Measurements from ENCODE around the gene CGB5. TPM values are rescaled to one million over a fixed set of nuclear protein-coding genes. Genes with fewer than 3 reads are reported as not detected.
"Not testable (repeated sequence)": the region's sequence is repeated elsewhere in the genome, so short reads cannot be mapped to it uniquely, and the experiment has no call there.

CGB5 gene
- total RNA-seq, 2 experiments from 2014 or later: not detected

- Mint-ChIP-seq H3K9me3 (no peaks in the 10 kb centered on the region), H3K27ac (no peak overlapping the region), H3K27me3 (peaks cover 5% of the 10 kb centered on the region), H3K4me3 (peak overlapping the region; percentile 82), H3K36me3 (ENCODE audit: low read depth) (peaks cover 19% of the 10 kb centered on the region), H3K4me1 (ENCODE audit: low read depth) (peaks cover 24% of the 10 kb centered on the region)
- TF ChIP-seq, protein P1, sequence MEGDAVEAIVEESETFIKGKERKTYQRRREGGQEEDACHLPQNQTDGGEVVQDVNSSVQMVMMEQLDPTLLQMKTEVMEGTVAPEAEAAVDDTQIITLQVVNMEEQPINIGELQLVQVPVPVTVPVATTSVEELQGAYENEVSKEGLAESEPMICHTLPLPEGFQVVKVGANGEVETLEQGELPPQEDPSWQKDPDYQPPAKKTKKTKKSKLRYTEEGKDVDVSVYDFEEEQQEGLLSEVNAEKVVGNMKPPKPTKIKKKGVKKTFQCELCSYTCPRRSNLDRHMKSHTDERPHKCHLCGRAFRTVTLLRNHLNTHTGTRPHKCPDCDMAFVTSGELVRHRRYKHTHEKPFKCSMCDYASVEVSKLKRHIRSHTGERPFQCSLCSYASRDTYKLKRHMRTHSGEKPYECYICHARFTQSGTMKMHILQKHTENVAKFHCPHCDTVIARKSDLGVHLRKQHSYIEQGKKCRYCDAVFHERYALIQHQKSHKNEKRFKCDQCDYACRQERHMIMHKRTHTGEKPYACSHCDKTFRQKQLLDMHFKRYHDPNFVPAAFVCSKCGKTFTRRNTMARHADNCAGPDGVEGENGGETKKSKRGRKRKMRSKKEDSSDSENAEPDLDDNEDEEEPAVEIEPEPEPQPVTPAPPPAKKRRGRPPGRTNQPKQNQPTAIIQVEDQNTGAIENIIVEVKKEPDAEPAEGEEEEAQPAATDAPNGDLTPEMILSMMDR (IDR thresholded peaks at IDR 0.05): no peak
- Histone ChIP-seq H3K9me3 (ENCODE audit: control insufficient read depth in 1 of 2, insufficient read depth in 1 of 2, low read length in 2 of 2) (no peaks in the 10 kb centered on the region), H3K4me3 (ENCODE audit: low read length) (no peak overlapping the region), H3K4me1 (ENCODE audit: insufficient read depth, low read length) (peaks cover 37% of the 10 kb centered on the region), H3K27ac (ENCODE audit: low read depth in 1 of 2, low read length in 2 of 2) (no peak overlapping the region), H3K36me3 (ENCODE audit: insufficient read depth, low read length) (peaks cover 6% of the 10 kb centered on the region), H3K27me3 (ENCODE audit: control insufficient read depth in 1 of 2, insufficient read depth in 2 of 2, low read length in 2 of 2) (peaks cover 0 to 4% of the 10 kb centered on the region in 2 experiments)
- POLR2A ChIA-PET: no interaction called here
- DNase-seq (no peak), ATAC-seq (ENCODE audit: poor library complexity) (no peak)
- CTCF ChIA-PET: no interaction called here
- intact Hi-C loops (cut with DNase I, micrococcal nuclease): loop anchor here in 1 of 2 experiments (5.0 kb wide), 1 partner anchor 41 kb away; the partner anchor contains the start of gene CGB7
Measured at GRCh38 chr19:49016067-49016839, 27.4 kb upstream of the CGB5 start.

DNA sequence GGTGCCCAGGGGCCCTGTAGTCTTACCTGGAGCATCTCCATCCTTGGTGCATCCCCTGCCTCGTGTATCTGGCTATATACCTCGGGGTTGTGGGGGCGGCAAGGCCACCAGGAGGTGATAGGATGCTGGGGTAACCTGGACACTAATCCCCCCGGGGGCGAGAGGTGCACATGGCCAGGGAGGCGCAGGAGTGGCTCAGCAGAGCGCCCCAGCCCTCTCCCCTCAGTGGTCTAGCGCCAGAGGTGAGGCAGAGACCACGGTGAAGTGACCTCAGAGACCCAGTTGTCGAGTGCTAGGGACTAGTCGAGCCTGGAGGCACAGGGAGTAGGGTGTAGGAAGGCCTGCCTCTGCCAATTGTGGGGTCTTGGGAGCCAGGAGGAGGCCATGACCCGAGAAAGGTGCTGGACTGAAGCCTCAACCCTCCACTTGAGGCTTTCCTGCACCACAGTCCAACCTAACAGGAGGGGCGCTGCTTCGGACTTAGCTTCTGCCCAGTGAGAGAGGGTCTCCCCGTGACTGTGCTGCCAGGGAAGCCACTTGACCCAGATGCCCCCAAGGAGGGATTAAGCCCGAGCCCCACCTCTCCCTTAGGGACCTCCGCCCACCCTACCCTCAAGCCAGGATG lies 26.5 kb upstream of the CGB5 start, which contains the start of gene LHB:
Gene LHB (minus strand): TSS at position 51 of the 625 bp plus-strand sequence. CDS start 10 bp downstream, at position 41.
- Histone ChIP-seq H3K27ac (ENCODE audit: low read depth in 1 of 2, low read length in 2 of 2) (peak within 1 kb of the TSS in 1 of 2 donors; percentile 29), H3K4me3 (ENCODE audit: low read length) (peak within 1 kb of the TSS; percentile 63), H3K9me3 (ENCODE audit: control insufficient read depth in 1 of 2, insufficient read depth in 1 of 2, low read length in 2 of 2) (no peaks in the 10 kb centered on the region), H3K36me3 (ENCODE audit: insufficient read depth, low read length) (peaks cover 3% of the 10 kb centered on the region), H3K27me3 (ENCODE audit: control insufficient read depth in 1 of 2, insufficient read depth in 2 of 2, low read length in 2 of 2) (peaks cover 0 to 4% of the 10 kb centered on the region in 2 experiments), H3K4me1 (ENCODE audit: insufficient read depth, low read length) (peaks cover 40% of the 10 kb centered on the region)
- intact Hi-C loops (cut with DNase I, micrococcal nuclease): loop anchor here in 1 of 2 experiments (5.0 kb wide), 1 partner anchor 40 kb away; the partner anchor contains the start of gene CGB7
- ChIA-PET CTCF (interaction anchor here (0.6 to 1.5 kb wide), 8 partner anchors 9 to 141 kb away, joined by 3 to 14 read pairs (median 3); partner anchors contain the start of genes GYS1 and RUVBL2), POLR2A (interaction anchor here (1.2 to 3.2 kb wide), 4 partner anchors 17 to 97 kb away, joined by 4 to 15 read pairs (median 5); partner anchors contain the start of genes FTL, GYS1, LIN7B and RUVBL2)
- Mint-ChIP-seq H3K27me3 (peaks cover 5% of the 10 kb centered on the region), H3K27ac (no peak within 1 kb of the TSS), H3K4me1 (ENCODE audit: low read depth) (peaks cover 25% of the 10 kb centered on the region), H3K4me3 (peak within 1 kb of the TSS; percentile 90), H3K9me3 (no peaks in the 10 kb centered on the region), H3K36me3 (ENCODE audit: low read depth) (peaks cover 12% of the 10 kb centered on the region)
- TF ChIP-seq, protein P1 (IDR thresholded peaks at IDR 0.05): no peak
- no peak for ATAC-seq (ENCODE audit: poor library complexity)
- DNase-seq: no peak

- no peaks in the 10 kb centered on the region for H3K9me3 Mint-ChIP-seq
- H3K4me3 Mint-ChIP-seq: peak overlapping the region; percentile 90
- H3K27me3 Mint-ChIP-seq: peaks cover 5% of the 10 kb centered on the region
- H3K9me3 ChIP-seq (ENCODE audit: control insufficient read depth in 1 of 2, insufficient read depth in 1 of 2, low read length in 2 of 2): no peaks in the 10 kb centered on the region
- peak overlapping the region; percentile 63 for H3K4me3 ChIP-seq (ENCODE audit: low read length)
- peak; percentile 86 for ATAC-seq (ENCODE audit: poor library complexity)
- H3K27ac ChIP-seq (ENCODE audit: low read depth in 1 of 2, low read length in 2 of 2): peak overlapping the region in 1 of 2 donors; percentile 29
- peaks cover 5% of the 10 kb centered on the region for H3K36me3 Mint-ChIP-seq (ENCODE audit: low read depth)
- peak; percentile 48 to 84 (median 64) for DNase-seq
- peaks cover 40% of the 10 kb centered on the region for H3K4me1 ChIP-seq (ENCODE audit: insufficient read depth, low read length)
- peaks cover 0 to 4% of the 10 kb centered on the region in 2 experiments for H3K27me3 ChIP-seq (ENCODE audit: control insufficient read depth in 1 of 2, insufficient read depth in 2 of 2, low read length in 2 of 2)
- H3K4me1 Mint-ChIP-seq (ENCODE audit: low read depth): peaks cover 25% of the 10 kb centered on the region
- ChIA-PET CTCF (interaction anchor here (0.6 to 1.5 kb wide), 8 partner anchors 9 to 142 kb away, joined by 3 to 14 read pairs (median 3); partner anchors contain the start of genes GYS1 and RUVBL2), POLR2A (interaction anchor here (1.2 to 3.2 kb wide), 4 partner anchors 18 to 96 kb away, joined by 4 to 15 read pairs (median 5); partner anchors contain the start of genes FTL, GYS1, LIN7B and RUVBL2)
- H3K36me3 ChIP-seq (ENCODE audit: insufficient read depth, low read length): no peaks in the 10 kb centered on the region
- TF ChIP-seq, protein P1 (IDR thresholded peaks at IDR 0.05): peak; percentile 78
- intact Hi-C loops (cut with DNase I, micrococcal nuclease): loop anchor here in 1 of 2 experiments (2.0 to 5.0 kb wide), 2 partner anchors 25 to 39 kb away; partner anchors contain the start of genes CGB7, GYS1 and RUVBL2
- no peak overlapping the region for H3K27ac Mint-ChIP-seq
Measured at GRCh38 chr19:49017666-49018351, 25.8 kb upstream of the CGB5 start.

DNA sequence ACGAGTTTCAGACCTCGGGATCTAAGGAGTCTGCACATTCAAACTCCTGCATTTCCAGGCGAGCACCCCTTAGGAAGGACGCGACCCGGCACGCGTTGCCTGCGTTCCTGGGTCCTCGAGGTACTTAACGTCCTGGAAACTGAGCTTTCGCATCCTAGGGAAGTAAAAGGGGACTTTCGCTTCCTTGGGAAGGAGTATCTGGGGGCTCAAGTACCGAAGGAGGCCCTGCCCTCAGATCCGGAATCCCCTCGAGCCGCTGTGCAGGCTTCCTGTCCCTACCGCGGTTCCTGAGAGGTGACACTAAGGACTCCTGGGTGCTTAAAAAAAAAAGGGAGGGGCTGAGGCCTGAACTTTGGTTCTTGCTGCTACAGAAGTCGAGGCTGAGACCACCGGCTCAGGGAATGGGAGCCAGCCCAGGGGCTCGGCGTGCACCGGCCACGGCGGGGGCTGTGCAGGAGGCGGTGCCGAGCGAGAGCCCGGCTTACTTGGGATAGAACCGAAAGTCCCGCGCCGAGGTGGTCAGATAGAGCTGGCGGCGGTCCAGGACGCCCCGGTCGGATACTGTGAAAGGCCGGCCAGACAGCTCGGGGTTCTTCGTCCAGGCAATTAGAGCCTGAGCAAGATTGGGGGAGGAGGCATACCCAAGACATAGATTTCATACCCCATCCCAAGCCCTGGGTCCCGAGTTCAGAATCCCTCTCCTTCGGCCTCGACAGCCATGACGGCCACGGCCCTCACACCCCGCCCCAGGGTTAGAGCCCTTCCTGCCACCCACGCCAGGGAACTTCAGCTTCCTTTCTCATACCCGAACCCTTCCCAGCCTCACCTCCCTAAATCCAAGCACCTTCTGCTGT lies 25.0 kb upstream of the CGB5 start:
- peak overlapping the region; percentile 38 for H3K27ac Mint-ChIP-seq
- Histone ChIP-seq H3K4me3 (ENCODE audit: low read length) (peak overlapping the region; percentile 63), H3K4me1 (ENCODE audit: insufficient read depth, low read length) (peaks cover 40% of the 10 kb centered on the region)
- H3K9me3 Mint-ChIP-seq; H3K9me3 ChIP-seq (ENCODE audit: control insufficient read depth in 1 of 2, insufficient read depth in 1 of 2, low read length in 2 of 2); H3K36me3 ChIP-seq (ENCODE audit: insufficient read depth, low read length); H3K27me3 Mint-ChIP-seq; H3K27me3 ChIP-seq (ENCODE audit: control insufficient read depth in 1 of 2, insufficient read depth in 2 of 2, low read length in 2 of 2); H3K36me3 Mint-ChIP-seq (ENCODE audit: low read depth); H3K27ac ChIP-seq (ENCODE audit: low read depth in 1 of 2, low read length in 2 of 2): not testable (repeated sequence)
- H3K4me3 Mint-ChIP-seq: peak overlapping the region; percentile 90
- intact Hi-C loops (cut with DNase I, micrococcal nuclease): loop anchor here in 1 of 2 experiments (2.0 to 5.0 kb wide), 2 partner anchors 26 to 39 kb away; partner anchors contain the start of genes CGB7, GYS1 and RUVBL2
- POLR2A ChIA-PET: interaction anchor here (0.8 to 3.2 kb wide), 6 partner anchors 18 to 96 kb away, joined by 3 to 15 read pairs (median 4); partner anchors contain the start of genes FTL, GYS1, LIN7B and RUVBL2
- CTCF ChIA-PET: interaction anchor here (1.2 to 1.5 kb wide), 5 partner anchors 19 to 176 kb away, joined by 3 to 14 read pairs (median 3); partner anchors contain the start of genes GYS1 and RUVBL2
- DNase-seq (peak in 4 of 14 experiments; percentile 45 to 59 (median 50)), ATAC-seq (ENCODE audit: poor library complexity) (peak; percentile 21)
- peaks cover 25% of the 10 kb centered on the region for H3K4me1 Mint-ChIP-seq (ENCODE audit: low read depth)

Data from CD4-positive, alpha-beta T cell (primary cell).